Activated CD4-positive, alpha-beta T cell treated with anti-CD3 and anti-CD28 coated beads, Interleukin-2, amount 50 U/mL, for 16 hours (primary cell): ENCODE data around the gene MLEC.
"Not testable (repeated sequence)": the region's sequence is repeated elsewhere in the genome, so short reads cannot be mapped to it uniquely, and the experiment has no call there.

Experiments
- DNase-seq: peaks from one replicate; pipeline ENCODE4 v3.0.0-alpha.2; 2020

MLEC gene

DNA sequence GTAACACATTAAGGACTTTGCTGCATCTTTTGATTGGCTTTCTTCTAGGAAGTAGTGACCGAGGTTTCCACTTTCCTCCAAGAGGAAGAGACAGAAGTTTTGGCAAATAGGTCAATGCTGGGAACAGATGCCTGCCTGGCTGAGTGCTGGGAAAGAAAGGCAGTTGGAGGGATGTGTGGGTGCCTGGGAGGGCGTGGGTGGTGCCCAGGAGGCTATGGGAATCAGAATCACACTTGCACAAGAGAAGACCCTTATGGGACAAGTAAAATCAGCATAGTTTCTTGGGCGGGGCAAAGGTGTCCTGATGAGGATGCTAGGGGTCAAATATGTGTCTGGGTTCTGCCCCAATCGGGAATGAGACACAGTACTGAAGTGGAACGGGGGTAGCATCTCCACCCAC lies 37.8 kb downstream of the MLEC start:
- DNase-seq: no peak

DNA sequence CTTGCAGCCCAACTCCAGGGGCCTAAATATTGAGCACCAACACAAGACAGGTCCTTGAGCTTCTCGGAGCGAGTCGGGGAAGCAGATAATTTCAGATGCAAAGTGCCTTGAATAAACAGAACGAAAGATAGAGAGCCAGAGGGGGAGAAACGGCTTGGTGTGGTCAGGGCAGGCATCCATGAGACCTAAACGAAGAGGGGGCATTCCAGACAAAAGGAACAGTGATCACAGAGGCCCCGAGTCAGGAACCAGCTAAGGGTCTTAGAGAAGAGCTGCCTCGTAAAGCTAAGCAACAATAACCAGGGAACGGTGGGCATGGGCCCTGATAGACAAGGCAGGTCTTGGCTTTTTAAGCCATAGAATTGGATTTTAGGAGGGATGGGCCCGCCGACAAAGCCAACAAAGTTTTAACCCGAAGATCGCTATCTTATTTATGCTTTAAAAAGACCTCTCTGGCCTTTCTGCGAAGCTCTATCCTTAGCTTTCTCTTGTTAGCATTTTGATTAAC lies 38.3 kb downstream of the MLEC start:
- DNase-seq: no peak

DNA sequence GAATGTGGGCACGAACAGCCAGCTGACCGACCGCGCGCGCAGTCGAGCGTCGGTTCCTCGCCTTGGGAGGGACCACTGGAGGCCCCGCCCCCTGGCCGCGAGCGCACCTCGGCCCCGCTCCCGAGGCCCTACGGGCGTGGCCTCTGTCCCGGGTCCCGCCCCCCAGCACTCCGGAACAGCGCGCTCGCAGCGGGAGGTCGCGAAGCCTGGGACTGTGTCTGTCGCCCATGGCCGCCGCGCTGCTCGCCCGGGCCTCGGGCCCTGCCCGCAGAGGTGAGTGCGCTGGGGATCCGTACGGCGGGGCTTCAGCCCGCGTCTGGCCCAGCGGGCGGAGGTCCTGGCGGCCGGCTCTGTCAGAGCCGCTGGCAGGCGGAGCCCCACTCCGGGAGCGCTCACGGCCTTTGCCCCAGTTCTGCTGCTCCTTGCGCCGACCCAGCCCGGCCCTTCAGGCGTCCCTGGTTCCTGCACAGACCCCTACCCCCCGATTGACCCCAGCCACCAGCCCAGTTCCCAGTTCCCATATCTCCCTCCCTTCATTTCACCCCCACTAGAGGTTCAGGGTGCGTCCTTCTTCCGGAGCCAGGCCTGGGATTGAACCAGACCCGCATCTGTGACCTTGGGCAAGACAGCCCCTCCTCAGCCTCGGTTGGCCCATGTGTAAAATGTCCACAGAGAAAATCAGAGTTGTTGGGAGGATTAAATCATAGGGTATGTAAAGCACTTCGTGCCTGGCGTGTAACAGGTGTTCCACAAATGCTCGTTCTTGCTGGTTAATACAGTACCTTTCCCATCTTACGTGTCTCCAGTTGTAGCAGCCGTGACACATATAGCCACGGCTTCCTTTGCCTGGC lies 38.9 kb downstream of the MLEC start, which contains the start of gene ACADS:
ACADS (plus strand) TSS at position 168 of the 851 bp plus-strand sequence; CDS start at position 228, 60 bp downstream.
- peak; percentile 88 for DNase-seq

DNA sequence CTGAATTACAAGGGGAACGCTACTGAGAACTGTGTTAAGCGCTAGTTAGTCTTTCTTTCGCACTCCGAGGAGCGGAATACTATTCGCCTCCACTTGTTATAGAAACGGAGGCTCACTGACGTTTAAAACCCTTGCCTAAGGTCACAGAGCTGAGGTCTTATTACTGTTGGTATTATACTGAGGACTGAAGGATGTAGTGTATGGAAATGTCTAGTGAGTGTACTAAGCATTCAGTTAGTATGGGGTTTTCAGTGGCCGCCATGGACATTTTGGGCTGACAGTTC lies 39.5 kb downstream of the MLEC start:
- no peak for DNase-seq

DNA sequence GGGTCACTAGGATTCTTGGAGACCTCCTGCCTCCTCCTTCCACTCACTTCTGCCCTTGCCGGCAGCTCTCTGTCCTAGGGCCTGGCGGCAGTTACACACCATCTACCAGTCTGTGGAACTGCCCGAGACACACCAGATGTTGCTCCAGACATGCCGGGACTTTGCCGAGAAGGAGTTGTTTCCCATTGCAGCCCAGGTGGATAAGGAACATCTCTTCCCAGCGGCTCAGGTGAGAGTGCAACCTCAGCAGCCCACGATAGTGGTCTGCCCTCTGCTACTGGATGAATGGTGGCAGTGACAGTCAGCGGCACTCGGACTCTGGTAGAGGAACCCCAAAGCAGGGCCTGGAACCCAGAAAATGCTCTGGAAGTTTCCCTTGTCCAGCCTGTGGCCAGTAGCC lies 40.0 kb downstream of the MLEC start:
- DNase-seq: no peak

DNA sequence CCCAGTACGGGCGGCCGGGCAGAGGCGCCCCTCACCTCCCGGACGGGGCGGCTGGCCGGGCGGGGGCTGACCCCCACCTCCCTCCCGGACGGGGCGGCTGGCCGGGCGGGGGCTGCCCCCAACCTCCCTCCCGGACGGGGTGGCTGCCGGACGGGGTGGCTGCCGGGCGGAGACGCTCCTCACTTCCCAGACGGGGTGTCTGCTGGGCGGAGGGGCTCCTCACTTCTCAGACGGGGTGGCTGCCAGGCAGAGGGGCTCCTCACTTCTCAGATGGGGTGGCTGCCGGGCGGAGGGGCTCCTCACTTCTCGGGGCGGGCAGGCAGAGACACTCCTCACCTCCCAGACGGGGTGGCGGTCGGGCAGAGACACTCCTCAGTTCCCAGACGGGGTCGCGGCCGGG lies 45.2 kb downstream of the MLEC start:
- DNase-seq: not testable (repeated sequence)

DNA sequence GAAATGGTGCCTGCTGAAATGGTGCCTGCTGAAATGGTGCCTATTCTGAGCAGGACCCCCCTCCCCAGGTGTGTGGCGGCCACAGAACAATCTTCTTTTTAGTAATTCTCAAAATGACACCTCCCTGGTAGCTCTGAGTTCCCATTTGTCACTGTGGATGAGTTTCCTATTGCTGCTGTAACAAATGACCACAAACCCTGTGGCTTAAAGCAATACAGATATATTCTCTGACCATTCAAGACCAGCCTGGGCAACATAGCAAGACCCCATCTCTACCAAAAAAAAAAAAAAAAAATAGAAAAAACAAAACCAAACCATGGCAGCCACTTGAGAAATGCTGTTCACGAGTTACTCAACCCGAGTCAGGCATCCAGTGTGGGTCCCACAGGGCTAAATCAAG lies 46.6 kb downstream of the MLEC start:
- DNase-seq: no peak

DNA sequence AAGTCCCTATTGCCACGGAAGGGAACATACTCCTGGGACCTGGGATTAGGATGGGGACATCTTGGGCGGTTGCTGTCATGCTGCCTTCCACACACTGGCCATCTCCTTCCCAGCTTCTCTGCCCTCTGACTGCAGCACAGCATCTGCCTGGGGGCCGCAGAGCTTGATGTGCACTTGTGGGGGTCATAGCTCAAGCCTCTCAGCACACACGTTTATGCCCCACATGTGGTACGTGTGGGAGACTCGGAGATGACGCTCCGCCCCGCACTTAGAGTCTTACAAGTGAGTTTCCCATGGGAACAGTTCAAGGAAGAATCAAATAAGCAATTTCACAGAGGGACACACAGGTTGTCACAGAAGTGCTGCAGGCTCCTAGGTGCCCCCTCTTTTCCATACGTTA lies 47.3 kb downstream of the MLEC start:
- DNase-seq: no peak

DNA sequence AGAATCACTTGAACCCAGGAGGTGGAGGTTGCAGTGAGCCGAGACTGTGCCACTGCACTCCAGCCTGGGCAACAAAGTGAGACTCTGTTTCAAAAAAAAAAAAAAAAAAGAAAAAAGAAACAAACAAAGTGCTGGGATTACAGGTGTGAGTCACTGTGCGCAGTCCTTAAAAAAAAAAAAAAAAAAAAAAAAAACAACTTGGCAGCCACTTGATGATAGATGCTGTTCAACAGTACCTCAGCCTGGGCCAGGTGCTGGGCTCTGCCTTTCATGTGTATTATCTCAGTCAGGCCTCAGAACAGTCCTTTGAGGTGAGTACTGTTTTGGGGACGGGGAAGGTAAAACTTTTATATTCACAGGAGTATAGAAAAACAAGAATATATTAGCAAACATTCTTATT lies 48.2 kb downstream of the MLEC start:
- no peak for DNase-seq

DNA sequence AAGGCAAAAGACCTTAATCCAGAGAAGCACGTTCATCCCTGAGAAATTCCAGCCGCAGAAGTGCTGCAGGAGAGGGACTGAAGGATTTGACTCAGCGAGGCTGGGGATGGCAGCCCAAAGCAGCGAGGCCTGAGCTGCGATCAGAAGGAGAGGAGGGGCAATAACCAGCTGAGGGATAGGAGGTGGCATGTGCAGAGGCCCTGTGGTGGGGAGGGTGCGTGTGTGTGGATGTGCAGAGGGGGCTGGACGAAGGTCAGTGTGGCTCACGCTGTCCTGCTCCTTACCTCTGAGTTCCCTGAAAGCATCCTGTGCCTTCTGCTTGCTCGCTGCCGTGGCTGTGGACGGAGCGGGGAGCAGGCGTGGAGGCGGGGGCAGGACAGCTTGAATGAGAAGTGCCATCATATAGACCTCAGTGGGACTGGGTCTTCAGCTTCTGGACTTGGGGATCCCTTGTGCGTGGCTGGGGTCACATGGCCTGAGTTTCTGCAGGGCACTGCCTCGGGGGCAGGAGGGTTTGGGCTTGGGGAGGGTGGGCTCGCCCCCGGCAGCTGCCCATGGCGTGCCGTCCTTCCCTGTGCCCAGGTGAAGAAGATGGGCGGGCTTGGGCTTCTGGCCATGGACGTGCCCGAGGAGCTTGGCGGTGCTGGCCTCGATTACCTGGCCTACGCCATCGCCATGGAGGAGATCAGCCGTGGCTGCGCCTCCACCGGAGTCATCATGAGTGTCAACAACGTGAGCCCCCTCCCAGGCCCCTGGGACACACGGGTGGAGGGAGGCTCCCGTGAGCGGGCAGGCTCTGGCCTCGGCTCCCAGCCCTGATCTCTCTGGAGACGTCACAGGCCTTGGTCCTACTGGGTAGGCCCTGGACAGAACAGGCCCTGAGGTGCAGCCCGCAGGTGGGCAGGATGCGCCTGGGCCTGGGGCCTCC lies 49.7 kb downstream of the MLEC start:
- DNase-seq: no peak

DNA sequence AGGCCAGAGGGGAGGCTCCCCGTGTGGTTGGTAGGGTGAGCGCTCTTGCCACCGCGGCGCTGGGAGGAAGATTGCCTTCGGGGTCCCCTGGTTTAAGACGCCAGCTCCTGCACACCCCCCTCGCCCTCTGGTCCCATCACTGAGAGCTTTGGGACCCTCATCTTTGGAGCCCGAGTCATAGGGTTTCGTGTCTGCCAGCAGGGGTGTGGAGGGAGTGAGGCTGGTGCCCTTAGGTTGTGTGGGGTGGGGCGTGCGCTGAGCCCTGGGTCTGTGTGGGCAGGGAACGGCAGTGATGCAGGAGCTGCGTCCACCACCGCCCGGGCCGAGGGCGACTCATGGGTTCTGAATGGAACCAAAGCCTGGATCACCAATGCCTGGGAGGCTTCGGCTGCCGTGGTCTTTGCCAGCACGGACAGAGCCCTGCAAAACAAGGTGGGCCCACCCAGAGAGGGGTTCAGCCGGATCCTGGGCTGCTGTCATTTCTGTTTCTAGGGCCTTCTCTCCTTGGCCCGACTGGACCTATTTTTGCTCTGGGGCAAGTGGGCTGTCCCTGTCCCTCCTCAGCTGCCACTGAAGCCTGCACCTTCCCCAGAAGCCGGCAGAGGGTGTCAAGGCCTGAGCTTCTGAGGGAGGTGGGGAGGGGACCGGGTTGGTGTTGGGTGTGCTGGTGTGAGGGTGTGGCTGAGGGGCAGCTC lies 50.8 kb downstream of the MLEC start:
- no peak for DNase-seq

DNA sequence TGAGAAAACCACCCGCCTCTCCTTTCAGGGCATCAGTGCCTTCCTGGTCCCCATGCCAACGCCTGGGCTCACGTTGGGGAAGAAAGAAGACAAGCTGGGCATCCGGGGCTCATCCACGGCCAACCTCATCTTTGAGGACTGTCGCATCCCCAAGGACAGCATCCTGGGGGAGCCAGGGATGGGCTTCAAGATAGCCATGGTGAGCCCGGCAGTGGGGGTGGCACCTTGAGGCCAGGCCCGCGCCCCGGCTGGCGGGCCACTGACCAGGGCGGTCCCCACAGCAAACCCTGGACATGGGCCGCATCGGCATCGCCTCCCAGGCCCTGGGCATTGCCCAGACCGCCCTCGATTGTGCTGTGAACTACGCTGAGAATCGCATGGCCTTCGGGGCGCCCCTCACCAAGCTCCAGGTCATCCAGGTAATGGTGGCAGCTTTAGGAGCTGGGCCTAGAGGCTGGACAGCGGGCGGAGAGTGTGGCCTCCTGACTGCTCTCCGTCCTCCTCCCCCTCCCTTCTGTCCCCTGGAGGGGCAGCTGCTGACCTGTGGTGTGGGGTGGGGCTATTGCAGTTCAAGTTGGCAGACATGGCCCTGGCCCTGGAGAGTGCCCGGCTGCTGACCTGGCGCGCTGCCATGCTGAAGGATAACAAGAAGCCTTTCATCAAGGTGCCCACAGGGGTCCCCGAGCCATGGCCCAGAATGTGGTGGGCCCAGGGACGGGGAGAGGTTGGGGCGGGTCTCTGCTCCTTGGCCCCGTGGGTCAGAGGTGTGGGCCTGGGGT lies 51.5 kb downstream of the MLEC start:
- DNase-seq: no peak

DNA sequence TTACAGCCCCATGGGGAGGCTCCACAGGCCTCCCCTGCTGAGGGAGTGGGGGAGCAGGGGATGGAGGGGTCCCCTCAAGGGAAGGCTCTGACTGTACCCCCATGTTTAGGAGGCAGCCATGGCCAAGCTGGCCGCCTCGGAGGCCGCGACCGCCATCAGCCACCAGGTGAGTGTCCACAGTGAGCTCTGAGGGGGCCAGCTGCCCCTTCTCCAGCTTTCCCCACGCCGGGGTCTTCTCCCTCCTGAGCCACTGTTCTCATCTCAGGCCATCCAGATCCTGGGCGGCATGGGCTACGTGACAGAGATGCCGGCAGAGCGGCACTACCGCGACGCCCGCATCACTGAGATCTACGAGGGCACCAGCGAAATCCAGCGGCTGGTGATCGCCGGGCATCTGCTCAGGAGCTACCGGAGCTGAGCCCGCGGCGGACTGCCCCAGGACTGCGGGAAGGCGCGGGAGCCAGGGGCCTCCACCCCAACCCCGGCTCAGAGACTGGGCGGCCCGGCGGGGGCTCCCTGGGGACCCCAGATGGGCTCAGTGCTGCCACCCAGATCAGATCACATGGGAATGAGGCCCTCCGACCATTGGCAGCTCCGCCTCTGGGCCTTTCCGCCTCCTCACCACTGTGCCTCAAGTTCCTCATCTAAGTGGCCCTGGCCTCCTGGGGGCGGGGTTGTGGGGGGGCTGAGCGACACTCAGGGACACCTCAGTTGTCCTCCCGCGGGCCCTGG lies 52.2 kb downstream of the MLEC start:
- DNase-seq: no peak

DNA sequence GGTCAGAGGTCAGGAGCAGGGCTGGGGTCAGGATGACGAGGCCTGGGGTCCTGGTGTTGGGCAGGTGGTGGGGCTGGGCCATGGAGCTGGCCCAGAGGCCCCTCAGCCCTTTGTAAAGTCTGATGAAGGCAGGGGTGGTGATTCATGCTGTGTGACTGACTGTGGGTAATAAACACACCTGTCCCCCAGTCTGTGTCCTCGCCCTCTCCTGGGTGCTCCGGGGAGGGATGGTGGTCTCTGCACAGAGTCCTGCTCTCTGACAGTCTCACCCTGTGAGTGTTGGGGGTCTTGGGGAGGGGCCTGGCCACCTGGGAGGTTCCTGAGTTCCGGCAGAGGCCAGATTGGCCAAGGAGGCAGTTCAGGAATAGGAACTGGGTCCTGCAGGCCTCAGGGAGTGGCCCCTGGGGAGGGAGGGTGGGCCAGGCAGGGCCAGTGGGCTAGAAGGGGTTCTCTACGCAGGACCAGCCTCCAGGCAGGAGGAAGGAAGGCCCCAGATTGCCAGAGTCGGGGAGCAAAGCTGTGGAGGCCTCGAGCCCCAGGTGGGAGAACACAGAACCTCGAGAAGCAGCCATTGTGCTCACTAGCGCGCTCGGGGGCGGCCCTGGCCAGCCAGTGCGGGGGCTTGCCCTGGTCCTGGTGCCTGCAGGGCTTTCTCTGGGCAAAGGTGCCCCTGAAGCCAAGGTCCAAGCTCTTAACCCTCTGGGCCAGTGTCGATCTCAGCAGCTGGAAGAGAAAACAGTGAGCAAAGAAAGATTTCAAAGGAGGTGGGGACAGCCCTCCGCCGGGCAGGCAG lies 53.1 kb downstream of the MLEC start:
- DNase-seq: no peak

DNA sequence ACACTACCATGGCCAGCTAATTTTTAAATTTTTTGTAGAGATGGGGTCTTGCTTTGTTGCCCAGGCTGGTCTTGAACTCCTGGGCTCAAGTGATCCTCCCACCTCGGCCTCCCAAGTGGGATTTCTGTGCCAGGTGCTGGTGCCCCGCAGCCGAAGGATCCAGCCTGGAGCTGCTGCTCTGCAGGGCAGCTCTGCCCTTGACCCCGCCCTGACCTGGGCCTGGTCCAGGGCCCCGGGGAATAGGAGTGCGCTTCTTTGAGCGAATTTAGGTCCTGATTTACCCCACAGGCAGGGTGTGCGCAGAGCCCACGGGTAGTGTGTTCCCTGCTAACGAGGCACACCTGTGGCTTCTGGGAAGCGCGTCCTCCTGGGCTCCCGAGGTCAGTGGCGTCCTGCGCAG lies 53.9 kb downstream of the MLEC start:
- no peak for DNase-seq

DNA sequence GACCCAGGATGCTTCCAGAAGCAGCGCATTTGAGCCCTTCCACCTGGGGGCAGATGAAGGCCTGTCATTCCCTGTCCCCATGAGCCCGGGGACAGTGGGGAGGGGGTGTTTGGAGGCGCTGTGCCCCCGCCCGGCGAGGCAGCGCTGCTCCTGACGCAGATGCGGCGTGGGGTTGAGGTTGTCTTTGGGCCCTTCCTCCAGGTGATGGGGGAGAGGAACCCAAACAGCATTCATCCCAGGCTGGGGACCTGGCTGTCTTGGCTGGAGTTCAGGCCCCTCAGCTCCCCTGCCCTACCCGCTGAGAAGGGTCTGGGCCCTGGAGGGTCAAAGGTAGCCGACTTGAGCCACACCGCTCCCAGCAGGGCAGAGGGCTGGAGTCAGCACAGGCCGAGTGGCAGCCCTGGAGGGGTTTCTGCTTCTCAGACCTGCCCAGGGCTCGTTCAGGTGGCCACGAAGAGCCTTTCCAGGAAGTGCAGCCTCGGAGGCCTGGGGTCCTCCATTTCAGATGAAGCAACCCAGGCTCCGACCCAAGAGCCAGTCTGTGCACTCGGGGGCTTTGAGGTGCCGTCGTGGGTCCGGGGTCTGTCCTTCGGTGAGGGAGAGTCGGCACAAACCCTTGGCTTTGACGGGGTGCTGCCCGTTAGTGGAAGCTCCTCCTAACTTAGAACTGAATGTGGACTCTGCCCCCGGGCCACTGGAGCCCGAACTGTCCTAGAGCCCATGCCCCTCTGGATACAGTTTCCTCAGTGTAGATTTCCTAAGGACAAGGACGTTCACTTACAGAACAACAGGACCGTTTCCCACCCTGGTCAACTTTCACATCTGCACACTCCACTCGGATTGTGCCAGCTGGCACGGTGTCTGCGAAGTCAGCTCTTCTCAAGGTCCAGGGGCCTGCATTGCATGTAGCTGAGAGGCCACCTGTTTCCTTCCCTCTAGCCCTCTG lies 54.8 kb downstream of the MLEC start:
- no peak for DNase-seq

DNA sequence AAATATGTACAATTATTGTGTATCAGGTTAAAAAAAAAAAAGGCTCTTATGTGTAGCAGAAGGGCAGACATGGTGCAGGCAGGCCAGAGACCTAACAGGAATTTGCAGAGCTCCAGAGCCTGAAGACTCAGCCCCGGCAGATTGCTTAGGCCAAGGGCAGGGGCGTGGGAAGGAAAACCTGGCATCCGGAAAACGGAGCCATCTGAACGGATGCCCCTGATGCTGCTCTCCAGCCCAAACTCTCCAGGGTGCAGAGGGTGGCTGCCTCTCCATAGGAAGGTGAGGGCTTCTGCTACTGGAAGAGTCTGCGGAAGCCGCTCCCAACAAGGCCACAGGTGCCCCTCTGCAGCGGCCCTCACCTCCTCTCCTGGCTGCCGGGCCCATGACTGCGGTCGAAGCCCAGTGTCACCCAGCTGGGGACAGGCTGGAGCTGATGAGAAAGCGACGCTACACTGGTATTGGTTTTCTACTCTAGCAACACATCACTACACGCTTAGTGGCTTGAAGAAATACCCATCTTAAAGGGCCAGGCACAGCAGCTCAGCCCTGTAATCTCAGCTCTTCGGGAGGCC lies 58.1 kb downstream of the MLEC start:
- DNase-seq: no peak

DNA sequence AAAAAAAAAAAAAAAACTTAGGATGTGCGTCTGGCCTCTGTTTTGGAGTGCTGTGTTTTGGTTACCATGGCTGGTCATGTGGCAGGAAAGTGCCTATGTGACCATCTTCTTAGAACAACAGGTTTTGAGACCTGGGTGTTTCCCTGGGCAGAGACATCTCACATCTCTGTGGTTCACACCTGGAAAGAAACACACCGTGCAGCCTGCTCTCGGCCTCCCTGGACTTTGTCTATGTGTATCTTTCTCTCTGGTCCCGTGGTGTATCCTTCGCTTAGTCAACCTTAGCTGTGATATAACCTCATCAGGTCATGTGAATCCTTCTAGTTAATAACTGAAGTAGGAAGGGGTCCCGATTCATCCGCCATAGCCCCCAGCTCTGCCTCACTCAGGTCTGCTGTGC lies 61.3 kb downstream of the MLEC start:
- no peak for DNase-seq

DNA sequence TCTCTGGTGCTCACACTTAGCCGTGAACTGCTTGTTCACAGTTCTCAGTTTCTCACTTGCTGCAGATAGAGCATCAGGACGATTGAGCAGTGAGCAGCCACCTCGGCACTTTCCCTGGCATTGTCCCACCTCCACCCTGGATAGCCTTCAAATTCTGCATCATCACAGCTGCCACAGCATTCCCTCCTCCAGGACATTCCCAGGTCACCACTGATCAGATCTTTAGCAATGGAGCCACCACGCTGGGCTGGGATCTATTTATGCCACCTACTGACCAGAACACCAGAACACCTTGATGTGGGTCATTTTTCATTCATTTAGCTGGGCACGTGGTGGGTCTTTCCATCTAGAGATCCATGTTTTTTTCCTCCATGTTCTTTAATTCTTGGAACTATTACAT lies 62.3 kb downstream of the MLEC start:
- no peak for DNase-seq
